ENCODE data around the gene CFAP410. TPM values are rescaled to one million over a fixed set of nuclear protein-coding genes. Genes with fewer than 3 reads are reported as not detected.

The CFAP410 gene
- total RNA-seq, 1 experiment from 2014 or later, result 19.3 TPM

- no peak for TF ChIP-seq STAT6 (CRISPR knock-in tag; conservative IDR thresholded peaks at IDR 0.05; ENCODE audit: low read depth)
- TF ChIP-seq NFYB (CRISPR knock-in tag; conservative IDR thresholded peaks at IDR 0.05; ENCODE audit: low read depth), result no peak
- no peak for TF ChIP-seq ERG (CRISPR knock-in tag; IDR thresholded peaks at IDR 0.05)
- TF ChIP-seq ZNF423 (CRISPR knock-in tag; IDR thresholded peaks at IDR 0.05), result no peak
- TF ChIP-seq ATF1 (CRISPR knock-in tag; IDR thresholded peaks at IDR 0.05), result no peak
- TF ChIP-seq FOXP4 (CRISPR knock-in tag; IDR thresholded peaks at IDR 0.05), result no peak
- TF ChIP-seq CREB1 (CRISPR knock-in tag; IDR thresholded peaks at IDR 0.05), result no peak
- TF ChIP-seq, protein P1, sequence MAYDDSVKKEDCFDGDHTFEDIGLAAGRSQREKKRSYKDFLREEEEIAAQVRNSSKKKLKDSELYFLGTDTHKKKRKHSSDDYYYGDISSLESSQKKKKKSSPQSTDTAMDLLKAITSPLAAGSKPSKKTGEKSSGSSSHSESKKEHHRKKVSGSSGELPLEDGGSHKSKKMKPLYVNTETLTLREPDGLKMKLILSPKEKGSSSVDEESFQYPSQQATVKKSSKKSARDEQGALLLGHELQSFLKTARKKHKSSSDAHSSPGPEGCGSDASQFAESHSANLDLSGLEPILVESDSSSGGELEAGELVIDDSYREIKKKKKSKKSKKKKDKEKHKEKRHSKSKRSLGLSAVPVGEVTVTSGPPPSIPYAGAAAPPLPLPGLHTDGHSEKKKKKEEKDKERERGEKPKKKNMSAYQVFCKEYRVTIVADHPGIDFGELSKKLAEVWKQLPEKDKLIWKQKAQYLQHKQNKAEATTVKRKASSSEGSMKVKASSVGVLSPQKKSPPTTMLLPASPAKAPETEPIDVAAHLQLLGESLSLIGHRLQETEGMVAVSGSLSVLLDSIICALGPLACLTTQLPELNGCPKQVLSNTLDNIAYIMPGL (CRISPR knock-in tag; IDR thresholded peaks at IDR 0.05), result no peak
- no peak for TF ChIP-seq SP1 (CRISPR knock-in tag; conservative IDR thresholded peaks at IDR 0.05)
- TF ChIP-seq NFE2L1 (CRISPR knock-in tag; IDR thresholded peaks at IDR 0.05), result no peak
- no peak for TF ChIP-seq ZNF219 (CRISPR knock-in tag; IDR thresholded peaks at IDR 0.05; ENCODE audit: borderline replicate concordance)
Observed at GRCh38 chr21:44288251-44289110, 50.7 kb downstream of the CFAP410 start (continued).

- ATAC-seq (no peak), DNase-seq (ENCODE audit: low spot score) (no peak)
- H3K27ac Mint-ChIP-seq, result no peak overlapping the region
- ChIA-PET CTCF (interaction anchor here (2.9 kb wide), 1 partner anchor 11 kb away, joined by 22 read pairs; no protein-coding TSS in a partner anchor), POLR2A (interaction anchor here (0.7 kb wide), 1 partner anchor 360 kb away, joined by 4 read pairs; no protein-coding TSS in a partner anchor)
- H3K27me3 Mint-ChIP-seq (ENCODE audit: low read depth), result peaks cover 30% of the 10 kb centered on the region
- H3K9me3 Mint-ChIP-seq, result no peaks in the 10 kb centered on the region
- H3K4me3 Mint-ChIP-seq, result no peak overlapping the region
- H3K4me1 Mint-ChIP-seq, result peaks cover 21% of the 10 kb centered on the region
- no peaks in the 10 kb centered on the region for H3K36me3 Mint-ChIP-seq
- TF ChIP-seq ATF1 (CRISPR knock-in tag; IDR thresholded peaks at IDR 0.05) (no peak), FOXP1 (CRISPR knock-in tag; IDR thresholded peaks at IDR 0.05; ENCODE audit: borderline replicate concordance) (no peak), CREB1 (CRISPR knock-in tag; IDR thresholded peaks at IDR 0.05) (no peak), ZNF219 (CRISPR knock-in tag; IDR thresholded peaks at IDR 0.05; ENCODE audit: borderline replicate concordance) (no peak), TP53 (CRISPR knock-in tag; IDR thresholded peaks at IDR 0.05) (no peak), IRF1 (CRISPR knock-in tag; IDR thresholded peaks at IDR 0.05) (no peak)
- TF ChIP-seq, protein P2, sequence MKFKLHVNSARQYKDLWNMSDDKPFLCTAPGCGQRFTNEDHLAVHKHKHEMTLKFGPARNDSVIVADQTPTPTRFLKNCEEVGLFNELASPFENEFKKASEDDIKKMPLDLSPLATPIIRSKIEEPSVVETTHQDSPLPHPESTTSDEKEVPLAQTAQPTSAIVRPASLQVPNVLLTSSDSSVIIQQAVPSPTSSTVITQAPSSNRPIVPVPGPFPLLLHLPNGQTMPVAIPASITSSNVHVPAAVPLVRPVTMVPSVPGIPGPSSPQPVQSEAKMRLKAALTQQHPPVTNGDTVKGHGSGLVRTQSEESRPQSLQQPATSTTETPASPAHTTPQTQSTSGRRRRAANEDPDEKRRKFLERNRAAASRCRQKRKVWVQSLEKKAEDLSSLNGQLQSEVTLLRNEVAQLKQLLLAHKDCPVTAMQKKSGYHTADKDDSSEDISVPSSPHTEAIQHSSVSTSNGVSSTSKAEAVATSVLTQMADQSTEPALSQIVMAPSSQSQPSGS (CRISPR knock-in tag; IDR thresholded peaks at IDR 0.05; ENCODE audit: borderline replicate concordance, low read depth), result no peak
- TF ChIP-seq, protein P3, sequence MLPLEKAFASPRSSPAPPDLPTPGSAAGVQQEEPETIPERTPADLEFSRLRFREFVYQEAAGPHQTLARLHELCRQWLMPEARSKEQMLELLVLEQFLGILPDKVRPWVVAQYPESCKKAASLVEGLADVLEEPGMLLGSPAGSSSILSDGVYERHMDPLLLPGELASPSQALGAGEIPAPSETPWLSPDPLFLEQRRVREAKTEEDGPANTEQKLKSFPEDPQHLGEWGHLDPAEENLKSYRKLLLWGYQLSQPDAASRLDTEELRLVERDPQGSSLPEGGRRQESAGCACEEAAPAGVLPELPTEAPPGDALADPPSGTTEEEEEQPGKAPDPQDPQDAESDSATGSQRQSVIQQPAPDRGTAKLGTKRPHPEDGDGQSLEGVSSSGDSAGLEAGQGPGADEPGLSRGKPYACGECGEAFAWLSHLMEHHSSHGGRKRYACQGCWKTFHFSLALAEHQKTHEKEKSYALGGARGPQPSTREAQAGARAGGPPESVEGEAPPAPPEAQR (CRISPR knock-in tag; IDR thresholded peaks at IDR 0.05), result no peak
- TF ChIP-seq, protein P4, sequence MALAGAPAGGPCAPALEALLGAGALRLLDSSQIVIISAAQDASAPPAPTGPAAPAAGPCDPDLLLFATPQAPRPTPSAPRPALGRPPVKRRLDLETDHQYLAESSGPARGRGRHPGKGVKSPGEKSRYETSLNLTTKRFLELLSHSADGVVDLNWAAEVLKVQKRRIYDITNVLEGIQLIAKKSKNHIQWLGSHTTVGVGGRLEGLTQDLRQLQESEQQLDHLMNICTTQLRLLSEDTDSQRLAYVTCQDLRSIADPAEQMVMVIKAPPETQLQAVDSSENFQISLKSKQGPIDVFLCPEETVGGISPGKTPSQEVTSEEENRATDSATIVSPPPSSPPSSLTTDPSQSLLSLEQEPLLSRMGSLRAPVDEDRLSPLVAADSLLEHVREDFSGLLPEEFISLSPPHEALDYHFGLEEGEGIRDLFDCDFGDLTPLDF (CRISPR knock-in tag; IDR thresholded peaks at IDR 0.05), result no peak
Observed at GRCh38 chr21:44286716-44287632, 52.2 kb downstream of the CFAP410 start.
